ENCODE data around the gene PTGS1.
A peak's percentile ranks its signal among the peaks of the same experiment; 100 is the strongest.
"Not testable (repeated sequence)": the region's sequence is repeated elsewhere in the genome, so short reads cannot be mapped to it uniquely, and the experiment has no call there.

The PTGS1 gene

GRCh38 chr9:122370869-122371755, at the start of gene PTGS1:
Gene PTGS1 (plus strand): TSS chr9:122371024. CDS start chr9:122371085, 61 bp downstream.
- Histone ChIP-seq H3K27me3 (replicated peaks; ENCODE audit: control insufficient read depth, insufficient read depth, low read length) (no peaks in the 10 kb centered on the region), H3K4me3 (ENCODE audit: low read length) (peak within 1 kb of the TSS; percentile 85), H3K4me1 (ENCODE audit: control insufficient read depth, insufficient read depth, low read length) (peaks cover 53% of the 10 kb centered on the region), H3K9ac (ENCODE audit: low read length) (peak within 1 kb of the TSS; percentile 91), H3K36me3 (ENCODE audit: control insufficient read depth, insufficient read depth, low read length, severe bottlenecking) (no peaks in the 10 kb centered on the region), H3K9me3 (ENCODE audit: control insufficient read depth, low read length) (no peaks in the 10 kb centered on the region)
- peak; percentile 77 for DNase-seq (ENCODE audit: low read depth)

GRCh38 chr9:122322553-122322952, 48.3 kb upstream of the PTGS1 start:
- H3K4me3 ChIP-seq (ENCODE audit: low read length), result no peak overlapping the region
- H3K27me3 ChIP-seq (replicated peaks; ENCODE audit: control insufficient read depth, insufficient read depth, low read length), result no peaks in the 10 kb centered on the region
- H3K4me1 ChIP-seq (ENCODE audit: control insufficient read depth, insufficient read depth, low read length), result peaks cover 12% of the 10 kb centered on the region
- H3K36me3 ChIP-seq (ENCODE audit: control insufficient read depth, insufficient read depth, low read length, severe bottlenecking), result peaks cover 47% of the 10 kb centered on the region
- no peak overlapping the region for H3K9ac ChIP-seq (ENCODE audit: low read length)
- no peak for DNase-seq (ENCODE audit: low read depth)
- no peaks in the 10 kb centered on the region for H3K9me3 ChIP-seq (ENCODE audit: control insufficient read depth, low read length)

GRCh38 chr9:122324665-122325064, 46.2 kb upstream of the PTGS1 start:
- not testable (repeated sequence) for DNase-seq (ENCODE audit: low read depth)

GRCh38 chr9:122325124-122325523, 45.7 kb upstream of the PTGS1 start:
- H3K9ac ChIP-seq (ENCODE audit: low read length), result no peak overlapping the region
- no peak overlapping the region for H3K4me3 ChIP-seq (ENCODE audit: low read length)
- no peaks in the 10 kb centered on the region for H3K27me3 ChIP-seq (replicated peaks; ENCODE audit: control insufficient read depth, insufficient read depth, low read length)
- peaks cover 62% of the 10 kb centered on the region for H3K36me3 ChIP-seq (ENCODE audit: control insufficient read depth, insufficient read depth, low read length, severe bottlenecking)
- no peaks in the 10 kb centered on the region for H3K9me3 ChIP-seq (ENCODE audit: control insufficient read depth, low read length)
- no peaks in the 10 kb centered on the region for H3K4me1 ChIP-seq (ENCODE audit: control insufficient read depth, insufficient read depth, low read length)
- DNase-seq (ENCODE audit: low read depth), result peak; percentile 52

More at GRCh38 chr9:122324665-122325064, 46.2 kb upstream of the PTGS1 start:
- H3K4me3 ChIP-seq (ENCODE audit: low read length); H3K4me1 ChIP-seq (ENCODE audit: control insufficient read depth, insufficient read depth, low read length); H3K9me3 ChIP-seq (ENCODE audit: control insufficient read depth, low read length); H3K9ac ChIP-seq (ENCODE audit: low read length); H3K27me3 ChIP-seq (replicated peaks; ENCODE audit: control insufficient read depth, insufficient read depth, low read length): not testable (repeated sequence)
- peaks cover 57% of the 10 kb centered on the region for H3K36me3 ChIP-seq (ENCODE audit: control insufficient read depth, insufficient read depth, low read length, severe bottlenecking)

- H3K36me3 ChIP-seq (ENCODE audit: control insufficient read depth, insufficient read depth, low read length, severe bottlenecking), result peaks cover 57% of the 10 kb centered on the region
- H3K9ac ChIP-seq (ENCODE audit: low read length), result no peak overlapping the region
- H3K27me3 ChIP-seq (replicated peaks; ENCODE audit: control insufficient read depth, insufficient read depth, low read length), result no peaks in the 10 kb centered on the region
- H3K4me1 ChIP-seq (ENCODE audit: control insufficient read depth, insufficient read depth, low read length), result no peaks in the 10 kb centered on the region
- DNase-seq (ENCODE audit: low read depth), result no peak
- no peak overlapping the region for H3K4me3 ChIP-seq (ENCODE audit: low read length)
- no peaks in the 10 kb centered on the region for H3K9me3 ChIP-seq (ENCODE audit: control insufficient read depth, low read length)
These were observed 43.6 kb upstream of the PTGS1 start for GRCh38 chr9:122327175-122327574.

- no peaks in the 10 kb centered on the region for H3K27me3 ChIP-seq (replicated peaks; ENCODE audit: control insufficient read depth, insufficient read depth, low read length)
- no peak overlapping the region for H3K4me3 ChIP-seq (ENCODE audit: low read length)
- no peak overlapping the region for H3K9ac ChIP-seq (ENCODE audit: low read length)
- H3K4me1 ChIP-seq (ENCODE audit: control insufficient read depth, insufficient read depth, low read length), result no peaks in the 10 kb centered on the region
- H3K36me3 ChIP-seq (ENCODE audit: control insufficient read depth, insufficient read depth, low read length, severe bottlenecking), result peaks cover 33% of the 10 kb centered on the region
- no peaks in the 10 kb centered on the region for H3K9me3 ChIP-seq (ENCODE audit: control insufficient read depth, low read length)
- no peak for DNase-seq (ENCODE audit: low read depth)
These were observed 41.2 kb upstream of the PTGS1 start for GRCh38 chr9:122329597-122329996.

GRCh38 chr9:122330466-122330865, 40.4 kb upstream of the PTGS1 start:
- not testable (repeated sequence) for DNase-seq (ENCODE audit: low read depth); H3K4me1 ChIP-seq (ENCODE audit: control insufficient read depth, insufficient read depth, low read length)

GRCh38 chr9:122331523-122331927, 39.3 kb upstream of the PTGS1 start:
- Histone ChIP-seq H3K4me1 (ENCODE audit: control insufficient read depth, insufficient read depth, low read length) (no peaks in the 10 kb centered on the region), H3K9me3 (ENCODE audit: control insufficient read depth, low read length) (no peaks in the 10 kb centered on the region), H3K27me3 (replicated peaks; ENCODE audit: control insufficient read depth, insufficient read depth, low read length) (peaks cover 9% of the 10 kb centered on the region), H3K9ac (ENCODE audit: low read length) (no peak overlapping the region), H3K4me3 (ENCODE audit: low read length) (no peak overlapping the region), H3K36me3 (ENCODE audit: control insufficient read depth, insufficient read depth, low read length, severe bottlenecking) (peaks cover 24% of the 10 kb centered on the region)
- DNase-seq (ENCODE audit: low read depth), result no peak

More at GRCh38 chr9:122330466-122330865, 40.4 kb upstream of the PTGS1 start:
- H3K36me3 ChIP-seq (ENCODE audit: control insufficient read depth, insufficient read depth, low read length, severe bottlenecking), result peaks cover 26% of the 10 kb centered on the region
- not testable (repeated sequence) for H3K27me3 ChIP-seq (replicated peaks; ENCODE audit: control insufficient read depth, insufficient read depth, low read length); H3K9me3 ChIP-seq (ENCODE audit: control insufficient read depth, low read length); H3K4me3 ChIP-seq (ENCODE audit: low read length); H3K9ac ChIP-seq (ENCODE audit: low read length)

- H3K9me3 ChIP-seq (ENCODE audit: control insufficient read depth, low read length), result no peaks in the 10 kb centered on the region
- no peaks in the 10 kb centered on the region for H3K4me1 ChIP-seq (ENCODE audit: control insufficient read depth, insufficient read depth, low read length)
- H3K36me3 ChIP-seq (ENCODE audit: control insufficient read depth, insufficient read depth, low read length, severe bottlenecking), result peaks cover 18% of the 10 kb centered on the region
- H3K4me3 ChIP-seq (ENCODE audit: low read length), result no peak overlapping the region
- no peak for DNase-seq (ENCODE audit: low read depth)
- H3K27me3 ChIP-seq (replicated peaks; ENCODE audit: control insufficient read depth, insufficient read depth, low read length), result peaks cover 15% of the 10 kb centered on the region
- no peak overlapping the region for H3K9ac ChIP-seq (ENCODE audit: low read length)
These were observed 38.7 kb upstream of the PTGS1 start for GRCh38 chr9:122332083-122332482.

GRCh38 chr9:122332644-122333043, 38.2 kb upstream of the PTGS1 start:
- H3K4me3 ChIP-seq (ENCODE audit: low read length), result no peak overlapping the region
- no peaks in the 10 kb centered on the region for H3K9me3 ChIP-seq (ENCODE audit: control insufficient read depth, low read length)
- no peaks in the 10 kb centered on the region for H3K4me1 ChIP-seq (ENCODE audit: control insufficient read depth, insufficient read depth, low read length)
- H3K9ac ChIP-seq (ENCODE audit: low read length), result no peak overlapping the region
- H3K27me3 ChIP-seq (replicated peaks; ENCODE audit: control insufficient read depth, insufficient read depth, low read length), result peaks cover 20% of the 10 kb centered on the region
- no peak for DNase-seq (ENCODE audit: low read depth)
- H3K36me3 ChIP-seq (ENCODE audit: control insufficient read depth, insufficient read depth, low read length, severe bottlenecking), result peaks cover 18% of the 10 kb centered on the region

- Histone ChIP-seq H3K27me3 (replicated peaks; ENCODE audit: control insufficient read depth, insufficient read depth, low read length) (peaks cover 26% of the 10 kb centered on the region), H3K4me3 (ENCODE audit: low read length) (no peak overlapping the region), H3K36me3 (ENCODE audit: control insufficient read depth, insufficient read depth, low read length, severe bottlenecking) (peaks cover 15% of the 10 kb centered on the region), H3K9me3 (ENCODE audit: control insufficient read depth, low read length) (no peaks in the 10 kb centered on the region), H3K9ac (ENCODE audit: low read length) (no peak overlapping the region), H3K4me1 (ENCODE audit: control insufficient read depth, insufficient read depth, low read length) (no peaks in the 10 kb centered on the region)
- no peak for DNase-seq (ENCODE audit: low read depth)
These were observed 37.5 kb upstream of the PTGS1 start for GRCh38 chr9:122333169-122333808.

Data from adipocyte (in vitro differentiated cells).